ENCODE measurements around the gene ABLIM2. TPM values are rescaled to one million over a fixed set of nuclear protein-coding genes. Genes with fewer than 3 reads are reported as not detected.

Gene ABLIM2
- polyA plus RNA-seq, 2 of the 4 experiments (the other 2 are of a cell fraction): 0.21 to 0.40 TPM

DNA sequence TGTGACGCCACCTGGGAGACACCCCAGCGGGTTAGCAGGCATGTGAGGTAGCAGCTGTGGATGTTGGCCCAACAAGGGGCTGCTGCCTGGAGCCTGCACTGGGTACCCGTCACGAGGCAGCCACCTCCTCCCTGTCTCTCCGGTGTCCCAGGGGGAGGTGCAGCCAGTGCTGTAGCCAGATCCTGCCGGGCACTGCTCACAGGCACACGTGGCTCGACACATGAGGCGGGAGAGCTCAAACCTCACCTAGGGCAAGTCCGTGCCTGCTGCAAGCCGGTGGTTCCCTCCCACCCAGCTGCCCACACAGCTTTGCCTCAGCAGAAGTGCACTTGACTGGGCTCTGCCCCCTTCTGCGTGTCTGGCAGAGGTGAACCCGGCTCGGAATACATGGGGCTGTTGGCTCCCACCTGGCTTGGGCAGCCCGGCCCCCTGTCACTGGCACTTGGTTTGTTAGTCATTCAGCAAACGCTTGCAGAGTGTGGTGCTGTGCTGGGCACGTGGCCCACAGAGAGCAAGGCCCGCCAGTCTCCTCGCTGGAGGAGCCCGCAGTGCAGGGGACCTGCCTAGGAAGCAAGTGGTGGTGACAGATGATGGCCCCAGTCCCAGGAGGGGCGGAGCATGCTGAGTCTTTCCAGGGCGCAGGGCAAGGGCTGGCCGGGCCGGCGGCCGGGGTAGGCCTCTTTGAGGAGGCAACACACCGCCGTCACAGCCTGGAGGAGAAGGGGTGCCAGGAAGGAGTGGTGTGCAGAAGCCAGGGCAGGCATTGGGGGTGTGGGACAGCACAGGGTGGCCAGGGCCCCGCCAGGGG is 30.3 kb upstream of the ABLIM2 start:
- ChIA-PET CTCF (interaction anchor here (0.8 to 2.5 kb wide), 4 partner anchors 10 to 57 kb away, joined by 3 to 16 read pairs (median 3); partner anchors contain the start of gene SH3TC1), POLR2A (no interaction called here)
- Histone ChIP-seq H3K4me1 (peaks cover 45% of the 10 kb centered on the region), H3K4me2 (no peak overlapping the region), H3K27ac (peak overlapping the region in 1 of 2 experiments; percentile 66; a peak in 3 of 6 replicates), H3K9me3 (no peaks in the 10 kb centered on the region), H3K4me3 (no peak overlapping the region)
- DNase-seq (ENCODE audit: low read depth in 1 of 2, low spot score in 1 of 2): no peak
- 81% methylated on average over 10 of the region's 29 CpGs for WGBS (ENCODE audit: missing lambda C conversion rate)
- ATAC-seq: no peak
- no peak for FAIRE-seq
- TF ChIP-seq ZNF302 (CRISPR knock-in tag; IDR thresholded peaks at IDR 0.05): no peak
- no peak for TF ChIP-seq FOSL2 (IDR thresholded peaks at IDR 0.05)
- no peak for TF ChIP-seq FOSL2 (CRISPR knock-in tag; IDR thresholded peaks at IDR 0.05)
- no peak for TF ChIP-seq EHF (CRISPR knock-in tag; IDR thresholded peaks at IDR 0.05)

GRCh38 chr4:8188085-8188484 is 29.5 kb upstream of the ABLIM2 start:
- TF ChIP-seq, protein P1, sequence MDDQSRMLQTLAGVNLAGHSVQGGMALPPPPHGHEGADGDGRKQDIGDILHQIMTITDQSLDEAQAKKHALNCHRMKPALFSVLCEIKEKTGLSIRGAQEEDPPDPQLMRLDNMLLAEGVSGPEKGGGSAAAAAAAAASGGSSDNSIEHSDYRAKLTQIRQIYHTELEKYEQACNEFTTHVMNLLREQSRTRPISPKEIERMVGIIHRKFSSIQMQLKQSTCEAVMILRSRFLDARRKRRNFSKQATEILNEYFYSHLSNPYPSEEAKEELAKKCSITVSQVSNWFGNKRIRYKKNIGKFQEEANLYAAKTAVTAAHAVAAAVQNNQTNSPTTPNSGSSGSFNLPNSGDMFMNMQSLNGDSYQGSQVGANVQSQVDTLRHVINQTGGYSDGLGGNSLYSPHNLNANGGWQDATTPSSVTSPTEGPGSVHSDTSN (IDR thresholded peaks at IDR 0.05): no peak
- TF ChIP-seq FOSL2 (IDR thresholded peaks at IDR 0.05): no peak
- TF ChIP-seq FOSL2 (CRISPR knock-in tag; IDR thresholded peaks at IDR 0.05): peak; percentile 15; the same call in 1 of the 2 replicates
- no peak for TF ChIP-seq FOSB (CRISPR knock-in tag; IDR thresholded peaks at IDR 0.05)
- DNase-seq (ENCODE audit: low read depth in 1 of 2, low spot score in 1 of 2): peak; percentile 30 to 52
- ATAC-seq: peak; percentile 59 to 69; a peak in 4 of 6 replicates
- Histone ChIP-seq H3K4me3 (no peak overlapping the region), H3K9me3 (no peaks in the 10 kb centered on the region), H3K4me2 (no peak overlapping the region), H3K4me1 (peaks cover 52% of the 10 kb centered on the region), H3K27ac (peak overlapping the region; percentile 55 to 66; a peak in 5 of 6 replicates)
- ChIA-PET POLR2A (no interaction called here), CTCF (interaction anchor here (0.8 to 2.5 kb wide), 4 partner anchors 11 to 57 kb away, joined by 3 to 16 read pairs (median 3); partner anchors contain the start of gene SH3TC1)
- no peak for FAIRE-seq
- 68% methylated on average over 8 of the region's 12 CpGs for whole genome bisulfite sequencing (ENCODE audit: missing lambda C conversion rate)

DNA sequence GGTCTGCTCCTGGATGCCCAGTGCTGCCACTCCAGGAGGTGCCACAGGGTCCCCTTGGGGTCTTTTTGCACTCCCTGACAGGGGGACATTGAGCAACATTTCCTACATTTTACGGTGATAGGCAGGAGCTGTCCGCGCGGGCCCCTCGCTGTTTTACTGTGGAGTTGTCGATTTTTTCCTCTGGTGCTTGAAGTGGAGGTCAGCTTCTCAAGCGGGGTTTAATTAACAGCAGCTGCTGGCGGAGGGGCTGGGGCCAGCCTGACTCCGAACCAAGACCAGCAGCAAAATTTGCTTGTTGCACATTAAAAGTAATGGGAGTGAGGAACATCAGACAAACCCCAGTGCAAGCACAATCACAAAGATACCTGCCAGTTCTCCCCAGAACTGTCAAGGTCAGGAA is 27.3 kb upstream of the ABLIM2 start:
- ChIA-PET POLR2A (no interaction called here), CTCF (interaction anchor here (0.7 to 1.8 kb wide), 3 partner anchors 9 to 243 kb away, joined by 3 to 8 read pairs (median 5); no protein-coding TSS in a partner anchor)
- no peak for FAIRE-seq

GRCh38 chr4:8185295-8185694 is 26.7 kb upstream of the ABLIM2 start:
- TF ChIP-seq REST (IDR thresholded peaks at IDR 0.05) (no peak), CBX8 (IDR thresholded peaks at IDR 0.05) (no peak), HOXA7 (CRISPR knock-in tag; IDR thresholded peaks at IDR 0.05) (no peak), CHD4 (IDR thresholded peaks at IDR 0.05; ENCODE audit: borderline replicate concordance) (no peak), MAZ (IDR thresholded peaks at IDR 0.05; ENCODE audit: borderline replicate concordance, low read depth, low read length) (no peak), CHD2 (IDR thresholded peaks at IDR 0.05; ENCODE audit: low read length, partially characterized antibody) (no peak), ZC3H11A (IDR thresholded peaks at IDR 0.05) (no peak), USF2 (IDR thresholded peaks at IDR 0.05) (no peak), ZNF302 (CRISPR knock-in tag; IDR thresholded peaks at IDR 0.05) (no peak)
- TF ChIP-seq, protein P2, sequence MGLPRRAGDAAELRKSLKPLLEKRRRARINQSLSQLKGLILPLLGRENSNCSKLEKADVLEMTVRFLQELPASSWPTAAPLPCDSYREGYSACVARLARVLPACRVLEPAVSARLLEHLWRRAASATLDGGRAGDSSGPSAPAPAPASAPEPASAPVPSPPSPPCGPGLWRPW (IDR thresholded peaks at IDR 0.05): no peak
- 61% methylated on average over 9 of the region's 9 CpGs for WGBS (ENCODE audit: missing lambda C conversion rate)
- DNase-seq (ENCODE audit: low read depth in 1 of 2, low spot score in 1 of 2) (no peak), FAIRE-seq (no peak), ATAC-seq (no peak)
- POLR2A ChIA-PET: no interaction called here
- CTCF ChIA-PET: interaction anchor here (0.7 to 1.8 kb wide), 3 partner anchors 8 to 243 kb away, joined by 3 to 8 read pairs (median 5); no protein-coding TSS in a partner anchor
- Histone ChIP-seq H3K9me3 (no peaks in the 10 kb centered on the region), H3K27ac (peak overlapping the region; percentile 38 to 45; a peak in 3 of 6 replicates), H3K4me2 (no peak overlapping the region), H3K4me1 (peaks cover 54% of the 10 kb centered on the region), H3K4me3 (no peak overlapping the region)

More for the DNA sequence above, 27.3 kb upstream of the ABLIM2 start:
- no peak for DNase-seq (ENCODE audit: low read depth in 1 of 2, low spot score in 1 of 2)
- Histone ChIP-seq H3K4me3 (no peak overlapping the region), H3K9me3 (no peaks in the 10 kb centered on the region), H3K4me1 (peaks cover 55% of the 10 kb centered on the region), H3K27ac (peak overlapping the region; percentile 38 to 45; a peak in 2 of 6 replicates), H3K4me2 (no peak overlapping the region)
- WGBS (ENCODE audit: missing lambda C conversion rate): 100% methylated on average over 6 of the region's 9 CpGs
- no peak for ATAC-seq
- no peak for TF ChIP-seq JUNB (IDR thresholded peaks at IDR 0.05)
- no peak for TF ChIP-seq RCOR1 (IDR thresholded peaks at IDR 0.05; ENCODE audit: low read depth, low read length)
- TF ChIP-seq, protein P3, sequence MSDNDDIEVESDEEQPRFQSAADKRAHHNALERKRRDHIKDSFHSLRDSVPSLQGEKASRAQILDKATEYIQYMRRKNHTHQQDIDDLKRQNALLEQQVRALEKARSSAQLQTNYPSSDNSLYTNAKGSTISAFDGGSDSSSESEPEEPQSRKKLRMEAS (IDR thresholded peaks at IDR 0.05): no peak
- no peak for TF ChIP-seq HOXB5 (CRISPR knock-in tag; IDR thresholded peaks at IDR 0.05)
- no peak for TF ChIP-seq TP53 (CRISPR knock-in tag; IDR thresholded peaks at IDR 0.05)
- TF ChIP-seq NR3C1 (IDR thresholded peaks at IDR 0.05): no peak
- no peak for TF ChIP-seq TFCP2L1 (CRISPR knock-in tag; IDR thresholded peaks at IDR 0.05)
- TF ChIP-seq ESRRA (IDR thresholded peaks at IDR 0.05; ENCODE audit: borderline replicate concordance, low read length): no peak
- no peak for TF ChIP-seq RARB (CRISPR knock-in tag; IDR thresholded peaks at IDR 0.05)
